Sciatic nerve (tissue), 2 donors: ENCODE results near the gene NUP62. TPM values are rescaled to one million over a fixed set of nuclear protein-coding genes. Genes with fewer than 3 reads are reported as not detected.
A peak's percentile ranks its signal among the peaks of the same experiment; 100 is the strongest.
"Not testable (repeated sequence)": the region's sequence is repeated elsewhere in the genome, so short reads cannot be mapped to it uniquely, and the experiment has no call there.

Source experiments
- ATAC-seq: fragments of 200-7000 bp; cut with Tn5 transposase; one replicate; pipeline ENCODE4 v1.9.1; 2020; ENCODE audit warnings: mild to moderate bottlenecking, moderate library complexity
- DNase-seq: peaks from one replicate; pipeline ENCODE4 v3.0.0-alpha.2; 2020; ENCODE audit warnings: low spot score
- intact Hi-C: fragments of 100-400 bp; cut with DNase I; formaldehyde crosslinking; loops from one replicate; pipeline ENCODE4 v1.14.2; 2022
- total RNA-seq: library from RNA; stranded (reverse); fragmentation: NEBNext Ultra II Directional; extraction: Animal tissue kit (Norgen Biotek cat#: 25700); gene quantifications from one replicate; pipeline ENCODE4 v1.2.1, GENCODE V29; 2021
- donor health status: DM: no; HTN: no; CAD: no.
- donor health status: DM: no; HTN: no; CAD: no.

Gene NUP62
- total RNA-seq, 1 donor from 2014 or later = 37.4 TPM

GRCh38 chr19:49952906-49953305 lies 23.6 kb upstream of the NUP62 start:
- DNase-seq (no peak), ATAC-seq (no peak)
- intact Hi-C loops = no loop called here

DNA sequence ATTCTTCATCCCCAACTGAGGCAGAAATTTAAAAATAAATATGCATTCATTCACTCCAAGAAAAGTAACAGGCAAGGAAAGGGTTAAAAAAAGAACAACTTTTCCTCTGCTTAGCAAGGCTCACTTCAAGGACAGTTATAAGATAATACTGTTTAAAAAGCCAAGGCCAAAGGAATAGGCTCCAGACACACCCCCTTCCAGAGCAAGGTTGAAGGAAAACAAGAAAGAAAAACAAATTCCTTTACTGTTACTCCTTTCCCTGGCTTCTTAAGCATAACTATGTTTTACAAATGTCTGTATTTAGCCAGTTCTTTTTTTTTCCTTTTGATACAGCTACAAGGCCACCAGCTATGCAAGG lies 23.2 kb upstream of the NUP62 start:
- intact Hi-C loops = no loop called here
- no peak for ATAC-seq
- no peak for DNase-seq

DNA sequence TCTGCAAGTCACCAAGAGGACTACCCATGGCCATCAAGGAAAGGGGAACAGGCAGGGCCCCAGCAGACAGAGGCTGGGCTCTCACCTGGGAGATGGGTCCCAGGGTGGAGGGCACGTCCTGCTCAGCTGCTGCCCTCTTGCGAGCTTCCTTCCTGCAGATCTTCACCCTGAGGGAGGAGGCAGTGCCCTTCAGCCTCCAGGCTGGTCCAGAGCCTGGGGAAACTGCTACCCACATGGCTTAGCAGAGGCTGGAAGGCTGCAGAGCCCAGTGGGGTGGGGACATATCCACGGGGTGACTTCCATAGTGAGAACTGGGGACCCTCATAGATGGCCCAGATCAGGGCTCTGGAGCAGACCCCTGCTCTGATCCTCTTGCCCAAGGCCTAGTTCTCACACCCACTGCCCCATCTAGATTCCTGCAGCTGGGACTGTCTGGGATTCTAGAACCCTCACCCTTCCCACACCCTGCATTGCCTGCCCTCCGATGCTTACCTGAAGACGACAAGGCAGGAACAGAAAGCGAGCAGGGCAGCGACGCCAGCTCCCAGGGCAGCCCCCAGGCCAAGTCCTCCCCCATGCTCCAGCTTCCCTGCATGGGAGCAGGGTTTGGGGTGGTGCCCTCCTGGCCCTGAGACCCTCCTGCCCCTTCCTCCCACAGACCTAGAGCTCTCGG lies 22.6 kb upstream of the NUP62 start:
- intact Hi-C loops = no loop called here
- ATAC-seq (no peak), DNase-seq (no peak)

GRCh38 chr19:49950956-49951526 lies 21.7 kb upstream of the NUP62 start:
- intact Hi-C loops = no loop called here
- ATAC-seq = no peak
- DNase-seq = no peak

- intact Hi-C loops = no loop called here
Observed at GRCh38 chr19:49950590-49950948, 21.3 kb upstream of the NUP62 start.

GRCh38 chr19:49949742-49950589 lies 20.7 kb upstream of the NUP62 start:
- DNase-seq (no peak), ATAC-seq (no peak)
- intact Hi-C loops = no loop called here

More at GRCh38 chr19:49950590-49950948, 21.3 kb upstream of the NUP62 start:
- DNase-seq = no peak
- no peak for ATAC-seq

GRCh38 chr19:49946415-49946814 lies 17.1 kb upstream of the NUP62 start:
- intact Hi-C loops = no loop called here
- ATAC-seq (no peak), DNase-seq (no peak)

DNA sequence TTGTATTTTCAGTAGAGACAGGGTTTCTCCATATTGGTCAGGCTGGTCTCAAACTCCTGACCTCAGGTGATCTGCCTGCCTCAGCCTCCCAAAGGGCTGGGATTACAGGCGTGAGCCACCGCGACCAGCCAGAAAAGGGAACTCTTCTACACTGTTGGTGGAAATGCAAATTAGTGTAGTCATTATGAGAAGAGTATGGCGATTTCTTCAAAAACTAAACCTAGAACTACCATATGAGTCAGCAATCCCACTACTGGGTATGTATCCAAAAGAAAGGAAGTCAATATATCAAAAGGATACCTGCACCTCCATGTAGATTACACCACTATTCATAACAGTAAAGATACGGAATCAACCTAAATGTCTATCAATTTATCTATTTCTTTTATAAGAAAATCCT lies 15.3 kb upstream of the NUP62 start:
- ATAC-seq, intact Hi-C loops, DNase-seq: not testable (repeated sequence)

DNA sequence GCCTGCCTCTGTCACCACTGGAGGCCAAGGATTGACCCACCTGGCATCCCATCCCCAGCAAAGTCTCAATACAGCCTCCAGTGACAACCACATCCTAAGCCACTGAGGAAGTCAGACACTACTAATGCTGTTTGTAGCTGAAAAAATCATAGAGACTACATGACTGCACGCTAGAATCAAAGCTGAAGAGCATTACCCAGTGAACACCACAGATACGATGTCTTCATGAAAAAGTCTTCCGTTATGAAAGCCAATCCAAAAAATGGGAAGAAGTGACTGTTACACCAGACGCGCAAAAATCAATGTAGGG lies 11.1 kb upstream of the NUP62 start:
- ATAC-seq (no peak), DNase-seq (no peak)
- intact Hi-C loops = no loop called here

GRCh38 chr19:49939721-49940481 lies 10.6 kb upstream of the NUP62 start:
- ATAC-seq = no peak
- intact Hi-C loops = no loop called here
- peak; percentile 45 for DNase-seq

GRCh38 chr19:49938662-49939061 lies 9.4 kb upstream of the NUP62 start:
- no peak for ATAC-seq
- intact Hi-C loops = no loop called here
- DNase-seq = peak; percentile 43

DNA sequence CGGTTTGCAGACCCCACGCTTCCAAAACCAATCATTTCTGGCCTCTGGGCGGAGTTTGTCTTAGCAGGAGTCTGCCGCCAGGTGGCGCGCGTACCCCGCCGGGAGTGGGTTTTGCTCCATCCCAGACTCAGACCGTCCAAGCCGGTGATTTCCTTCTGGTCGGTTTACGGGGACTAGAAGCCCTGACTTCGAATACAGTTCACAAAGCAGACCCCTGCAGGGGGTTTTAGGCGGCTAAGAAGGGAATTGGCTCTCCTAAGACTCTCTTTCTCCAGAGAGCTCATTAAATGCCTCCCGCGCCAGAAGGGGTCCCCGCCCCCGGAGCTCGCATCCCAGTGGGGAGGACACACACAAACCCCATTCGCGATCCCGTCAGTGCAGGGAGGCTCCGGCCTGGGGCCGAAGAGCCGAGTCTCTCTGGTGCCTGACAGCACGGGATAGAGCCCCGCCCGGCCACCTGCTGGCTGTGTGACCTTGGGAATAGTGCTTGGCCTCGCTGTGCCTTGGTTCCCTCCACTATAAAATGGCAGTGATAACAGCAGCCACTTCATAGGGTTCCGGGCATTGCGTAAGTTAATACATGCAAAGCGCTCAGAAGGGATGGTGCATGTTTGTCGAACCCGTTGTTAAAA lies 8.6 kb upstream of the NUP62 start:
- ATAC-seq = peak; percentile 94
- peak; percentile 91 for DNase-seq
- intact Hi-C loops = no loop called here

- intact Hi-C loops = no loop called here
- no peak for ATAC-seq
- DNase-seq = no peak
Observed at GRCh38 chr19:49936549-49936948, 7.2 kb upstream of the NUP62 start.

- DNase-seq (peak; percentile 36), ATAC-seq (no peak)
- intact Hi-C loops = no loop called here
Observed at GRCh38 chr19:49933643-49934042, 4.3 kb upstream of the NUP62 start.

DNA sequence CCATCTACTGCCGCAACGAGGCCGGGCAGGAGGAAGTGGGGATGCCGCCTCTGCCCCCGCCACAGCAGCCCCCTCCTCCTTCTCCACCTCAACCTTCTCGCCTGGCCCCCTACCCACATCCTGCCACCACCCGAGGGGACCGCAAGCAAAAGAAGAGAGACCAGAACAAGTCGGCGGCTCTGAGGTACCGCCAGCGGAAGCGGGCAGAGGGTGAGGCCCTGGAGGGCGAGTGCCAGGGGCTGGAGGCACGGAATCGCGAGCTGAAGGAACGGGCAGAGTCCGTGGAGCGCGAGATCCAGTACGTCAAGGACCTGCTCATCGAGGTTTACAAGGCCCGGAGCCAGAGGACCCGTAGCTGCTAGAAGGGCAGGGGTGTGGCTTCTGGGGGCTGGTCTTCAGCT lies 3.4 kb upstream of the NUP62 start:
- no peak for DNase-seq
- intact Hi-C loops = no loop called here
- ATAC-seq = no peak

- intact Hi-C loops = no loop called here
- DNase-seq = peak; percentile 13
- ATAC-seq = no peak
Observed at GRCh38 chr19:49932041-49932451, 2.7 kb upstream of the NUP62 start.

DNA sequence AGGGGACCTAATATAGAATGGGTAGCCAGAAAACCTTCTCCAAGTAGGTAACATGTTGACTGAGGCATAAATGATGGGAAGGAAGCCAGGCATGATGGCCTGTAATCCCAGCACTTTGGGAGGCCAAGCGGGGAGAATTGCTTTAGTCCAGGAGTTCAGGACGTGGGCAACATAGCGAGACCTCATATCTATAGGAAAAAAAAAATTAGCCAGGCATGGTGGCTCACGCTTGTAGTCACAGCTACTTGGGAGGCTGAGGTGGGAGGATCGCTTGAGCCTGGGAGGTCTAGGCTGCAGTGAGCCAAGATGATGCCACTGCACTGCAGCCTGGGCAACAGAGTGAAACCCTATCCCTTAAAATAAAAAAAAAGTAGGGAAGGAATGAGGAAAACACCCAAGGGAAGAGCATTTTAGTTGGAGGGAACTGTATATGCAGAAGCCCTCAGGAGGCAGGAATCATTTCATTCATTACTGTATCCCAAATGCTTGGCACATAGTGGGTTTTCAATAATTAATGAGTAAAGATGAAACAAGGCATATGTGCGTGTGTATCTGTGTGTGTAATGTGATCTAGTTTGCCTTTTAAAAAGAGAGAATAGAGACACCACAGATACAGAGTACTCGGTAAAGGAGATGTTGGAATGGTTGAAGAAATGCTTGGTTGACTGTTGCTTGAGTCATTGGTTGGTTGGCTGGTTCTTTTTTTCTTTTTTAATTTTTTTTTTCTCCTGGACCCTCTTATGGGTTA lies 2.2 kb upstream of the NUP62 start:
- ATAC-seq (no peak), DNase-seq (no peak)
- intact Hi-C loops = no loop called here

GRCh38 chr19:49930483-49931011 lies 1.2 kb upstream of the NUP62 start:
- ATAC-seq (peak; percentile 37), DNase-seq (peak; percentile 73)
- intact Hi-C loops = no loop called here
